Spleen (tissue), 7 donors: ENCODE data around the gene NARF.

ENCODE experiments used
- POLR2A ChIP-seq, 3 donors: fragments of 450-650 bp; IDR thresholded peaks; one replicate each; pipeline ENCODE4 v1.5.1; 2017; ENCODE audit warnings: antibody characterized with exemption in 3 of 3, mild to moderate bottlenecking in 1 of 3
- POLR2AphosphoS5 ChIP-seq, 3 donors: sonication (generic); formaldehyde crosslinking; IDR thresholded peaks; one replicate each; pipeline ENCODE4 v1.5.1; 2017; ENCODE audit warnings: antibody characterized with exemption in 3 of 3
- TF ChIP-seq, protein P1 (sequence below), 11 experiments: fragments of 200-600 bp in 7 of 11; fragments of 450-650 bp in 4 of 11; sonication (generic) in 4 of 11; IDR thresholded peaks in 8 of 11; conservative IDR thresholded peaks in 3 of 11; 1 replicate in 7 of 11; 2 replicates in 4 of 11; pipeline versions ENCODE4 v1.4.0 to v1.8.0; 2016 to 2021; ENCODE audit warnings: antibody characterized with exemption in 11 of 11, inconsistent platforms in 4 of 11, mild to moderate bottlenecking in 1 of 11
- donor health status: DM: no; HTN: no; CAD: no; lungs with moderate emphysema.
- donor health status: DM: no; HTN: no; CAD: no.
- donor health status: DM: no; HTN: no; CAD: no.

DNA sequence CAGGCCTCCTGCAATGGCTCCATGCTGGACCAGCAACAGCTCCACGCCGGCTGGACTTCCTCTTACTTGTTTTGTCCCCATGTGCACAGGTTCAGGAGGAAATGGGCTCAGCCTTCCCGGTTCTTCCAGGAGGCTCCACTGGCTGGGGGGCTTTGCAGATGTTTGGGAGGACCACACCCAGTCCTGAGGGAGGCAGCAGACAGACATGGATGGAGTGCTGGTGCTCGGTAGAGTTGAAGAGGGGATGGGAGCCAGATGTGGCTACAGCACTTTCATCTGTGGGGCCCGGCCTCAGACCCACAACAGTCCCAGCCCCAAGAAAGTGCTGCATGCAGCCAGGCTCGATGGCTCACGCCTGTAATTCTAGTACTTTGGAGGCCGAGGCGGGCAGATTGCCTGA is 21.8 kb downstream of the NARF start:
- TF ChIP-seq, protein P1, sequence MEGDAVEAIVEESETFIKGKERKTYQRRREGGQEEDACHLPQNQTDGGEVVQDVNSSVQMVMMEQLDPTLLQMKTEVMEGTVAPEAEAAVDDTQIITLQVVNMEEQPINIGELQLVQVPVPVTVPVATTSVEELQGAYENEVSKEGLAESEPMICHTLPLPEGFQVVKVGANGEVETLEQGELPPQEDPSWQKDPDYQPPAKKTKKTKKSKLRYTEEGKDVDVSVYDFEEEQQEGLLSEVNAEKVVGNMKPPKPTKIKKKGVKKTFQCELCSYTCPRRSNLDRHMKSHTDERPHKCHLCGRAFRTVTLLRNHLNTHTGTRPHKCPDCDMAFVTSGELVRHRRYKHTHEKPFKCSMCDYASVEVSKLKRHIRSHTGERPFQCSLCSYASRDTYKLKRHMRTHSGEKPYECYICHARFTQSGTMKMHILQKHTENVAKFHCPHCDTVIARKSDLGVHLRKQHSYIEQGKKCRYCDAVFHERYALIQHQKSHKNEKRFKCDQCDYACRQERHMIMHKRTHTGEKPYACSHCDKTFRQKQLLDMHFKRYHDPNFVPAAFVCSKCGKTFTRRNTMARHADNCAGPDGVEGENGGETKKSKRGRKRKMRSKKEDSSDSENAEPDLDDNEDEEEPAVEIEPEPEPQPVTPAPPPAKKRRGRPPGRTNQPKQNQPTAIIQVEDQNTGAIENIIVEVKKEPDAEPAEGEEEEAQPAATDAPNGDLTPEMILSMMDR (IDR thresholded peaks at IDR 0.05 in 8 of 11, conservative IDR thresholded peaks at IDR 0.05 in 3 of 11), result no peak
- TF ChIP-seq POLR2AphosphoS5 (IDR thresholded peaks at IDR 0.05) (no peak), POLR2A (IDR thresholded peaks at IDR 0.05) (no peak)
